Activated CD4-positive, alpha-beta T cell treated with anti-CD3 and anti-CD28 coated beads for 48 hours (primary cell): ENCODE results near the gene IL25.
"Not testable (repeated sequence)": the region's sequence is repeated elsewhere in the genome, so short reads cannot be mapped to it uniquely, and the experiment has no call there.

Experiments used
- DNase-seq: peaks from one replicate; pipeline ENCODE4 v3.0.0-alpha.2; 2020

Gene IL25

GRCh38 chr14:23396781-23397407 lies 24.3 kb downstream of the IL25 start:
- DNase-seq = no peak

- DNase-seq = no peak
Measured at GRCh38 chr14:23398348-23398747, 25.7 kb downstream of the IL25 start.

- no peak for DNase-seq
Measured at GRCh38 chr14:23399136-23399535, 26.5 kb downstream of the IL25 start.

GRCh38 chr14:23399591-23399990 lies 27.0 kb downstream of the IL25 start:
- no peak for DNase-seq

- not testable (repeated sequence) for DNase-seq
Measured at GRCh38 chr14:23400496-23401149, 28.0 kb downstream of the IL25 start.

GRCh38 chr14:23401291-23401690 lies 28.7 kb downstream of the IL25 start:
- DNase-seq = no peak

GRCh38 chr14:23402296-23403138 lies 29.9 kb downstream of the IL25 start:
- DNase-seq = no peak

GRCh38 chr14:23403139-23403438 lies 30.5 kb downstream of the IL25 start:
- no peak for DNase-seq

GRCh38 chr14:23403908-23404307 lies 31.3 kb downstream of the IL25 start:
- DNase-seq = no peak

GRCh38 chr14:23404331-23404900 lies 31.8 kb downstream of the IL25 start:
- DNase-seq = no peak

- no peak for DNase-seq
Measured at GRCh38 chr14:23405096-23405495, 32.5 kb downstream of the IL25 start.

GRCh38 chr14:23405516-23406025 lies 33.0 kb downstream of the IL25 start:
- DNase-seq = no peak

GRCh38 chr14:23406244-23406643 lies 33.6 kb downstream of the IL25 start:
- no peak for DNase-seq

- no peak for DNase-seq
Measured at GRCh38 chr14:23406725-23407355, 34.2 kb downstream of the IL25 start.

GRCh38 chr14:23407516-23408306 lies 35.1 kb downstream of the IL25 start, which contains the start of gene MYH6:
Gene MYH6 (minus strand): TSS chr14:23408273. CDS start chr14:23407223, 1,050 bp downstream.
- no peak for DNase-seq

GRCh38 chr14:23408307-23408630 lies 35.7 kb downstream of the IL25 start:
- no peak for DNase-seq

- no peak for DNase-seq
Measured at GRCh38 chr14:23409475-23409874, 36.9 kb downstream of the IL25 start.

GRCh38 chr14:23409966-23410635 lies 37.5 kb downstream of the IL25 start:
- no peak for DNase-seq

GRCh38 chr14:23411563-23412525 lies 39.2 kb downstream of the IL25 start:
- no peak for DNase-seq

GRCh38 chr14:23413681-23414080 lies 41.1 kb downstream of the IL25 start:
- no peak for DNase-seq
